ENCODE data around the gene BMPR2.

GRCh38 chr2:202604699-202605098, 228.6 kb downstream of the BMPR2 start:
- TF ChIP-seq EP300 (IDR thresholded peaks at IDR 0.05) (no peak), POLR2A (IDR thresholded peaks at IDR 0.05; ENCODE audit: low read depth) (no peak), CTCF (IDR thresholded peaks at IDR 0.05) (no peak), POLR2AphosphoS5 (IDR thresholded peaks at IDR 0.05) (no peak)

Data from esophagus muscularis mucosa (tissue), 4 donors.